ENCODE results near the gene RNF166.

DNA sequence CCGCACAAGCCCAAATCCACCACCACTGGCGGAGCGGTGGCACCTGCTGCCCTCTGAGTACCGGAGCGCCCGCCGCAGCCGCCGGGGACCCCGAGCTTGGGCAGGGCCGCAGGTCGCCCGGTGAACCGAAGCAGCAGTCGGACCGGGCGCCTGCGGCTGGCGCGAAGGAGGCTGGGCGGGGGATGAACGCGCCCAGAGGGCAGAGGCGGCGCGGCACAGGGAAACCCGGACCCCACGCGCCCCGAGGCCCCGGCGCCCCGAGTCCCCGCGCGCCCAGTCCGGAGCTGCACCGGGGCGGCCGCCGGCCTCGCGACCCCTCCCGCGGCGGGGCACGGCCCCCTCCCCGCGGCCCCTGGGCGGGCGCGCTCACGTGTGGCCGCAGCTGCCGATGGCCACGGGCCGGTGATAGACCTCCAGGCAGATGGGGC, 393 bp downstream of the RNF166 start:
- TF ChIP-seq, protein P1, sequence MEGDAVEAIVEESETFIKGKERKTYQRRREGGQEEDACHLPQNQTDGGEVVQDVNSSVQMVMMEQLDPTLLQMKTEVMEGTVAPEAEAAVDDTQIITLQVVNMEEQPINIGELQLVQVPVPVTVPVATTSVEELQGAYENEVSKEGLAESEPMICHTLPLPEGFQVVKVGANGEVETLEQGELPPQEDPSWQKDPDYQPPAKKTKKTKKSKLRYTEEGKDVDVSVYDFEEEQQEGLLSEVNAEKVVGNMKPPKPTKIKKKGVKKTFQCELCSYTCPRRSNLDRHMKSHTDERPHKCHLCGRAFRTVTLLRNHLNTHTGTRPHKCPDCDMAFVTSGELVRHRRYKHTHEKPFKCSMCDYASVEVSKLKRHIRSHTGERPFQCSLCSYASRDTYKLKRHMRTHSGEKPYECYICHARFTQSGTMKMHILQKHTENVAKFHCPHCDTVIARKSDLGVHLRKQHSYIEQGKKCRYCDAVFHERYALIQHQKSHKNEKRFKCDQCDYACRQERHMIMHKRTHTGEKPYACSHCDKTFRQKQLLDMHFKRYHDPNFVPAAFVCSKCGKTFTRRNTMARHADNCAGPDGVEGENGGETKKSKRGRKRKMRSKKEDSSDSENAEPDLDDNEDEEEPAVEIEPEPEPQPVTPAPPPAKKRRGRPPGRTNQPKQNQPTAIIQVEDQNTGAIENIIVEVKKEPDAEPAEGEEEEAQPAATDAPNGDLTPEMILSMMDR (IDR thresholded peaks at IDR 0.05), result no peak
- TF ChIP-seq, protein P2, sequence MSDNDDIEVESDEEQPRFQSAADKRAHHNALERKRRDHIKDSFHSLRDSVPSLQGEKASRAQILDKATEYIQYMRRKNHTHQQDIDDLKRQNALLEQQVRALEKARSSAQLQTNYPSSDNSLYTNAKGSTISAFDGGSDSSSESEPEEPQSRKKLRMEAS (CRISPR knock-in tag; IDR thresholded peaks at IDR 0.05), result no peak
- TF ChIP-seq CREM (CRISPR knock-in tag; IDR thresholded peaks at IDR 0.05) (no peak), ZNF138 (CRISPR knock-in tag; conservative IDR thresholded peaks at IDR 0.05) (no peak), HMGA2 (CRISPR knock-in tag; IDR thresholded peaks at IDR 0.05) (no peak), NFE2L1 (CRISPR knock-in tag; IDR thresholded peaks at IDR 0.05) (no peak), SOX15 (CRISPR knock-in tag; IDR thresholded peaks at IDR 0.05) (no peak)

All from WTC11 (cell line).